ENCODE measurements around the gene NOSTRIN. TPM values are rescaled to one million over a fixed set of nuclear protein-coding genes. Genes with fewer than 3 reads are reported as not detected.

Gene NOSTRIN
- polyA plus RNA-seq, 1 donor (not counting 4 experiments of a cell fraction or from before 2014, with no cell fraction given): not detected

GRCh38 chr2:168851674-168852320 is 49.4 kb downstream of the NOSTRIN start:
- no peaks in the 10 kb centered on the region for H3K27me3 ChIP-seq (ENCODE audit: control insufficient read depth, extremely low read depth, insufficient read depth, low read length)
- no peak overlapping the region for H2AFZ ChIP-seq (ENCODE audit: control insufficient read depth, low read length)
- DNase-seq (ENCODE audit: low read depth, low spot score): peak; percentile 73
- no peaks in the 10 kb centered on the region for H3K36me3 ChIP-seq (ENCODE audit: control insufficient read depth in 2 of 2, extremely low read depth in 1 of 2, insufficient read depth in 2 of 2, low read length in 2 of 2)
- H3K79me2 ChIP-seq (ENCODE audit: control insufficient read depth, insufficient read depth, low read length): no peaks in the 10 kb centered on the region
- no peak for TF ChIP-seq EZH2 (IDR thresholded peaks at IDR 0.05; ENCODE audit: low read length)
- TF ChIP-seq CTCF (optimal IDR thresholded peaks at IDR 0.05 in 1 of 3, IDR thresholded peaks at IDR 0.05 in 1 of 3, conservative IDR thresholded peaks at IDR 0.05 in 1 of 3; ENCODE audit: extremely low read depth in 1 of 3, insufficient read depth in 2 of 3, low read length in 3 of 3): no peak
- H3K9me3 ChIP-seq (ENCODE audit: control insufficient read depth, low read depth, low read length): no peaks in the 10 kb centered on the region
- no peak overlapping the region for H3K9ac ChIP-seq (ENCODE audit: control insufficient read depth, extremely low read depth, insufficient read depth, low read length)
- H3K4me2 ChIP-seq (ENCODE audit: control insufficient read depth, extremely low read depth, insufficient read depth, low read depth, low read length): no peak overlapping the region
- no peak overlapping the region for H3K27ac ChIP-seq (ENCODE audit: control insufficient read depth, insufficient read depth, low read length)
- H3K4me1 ChIP-seq (ENCODE audit: control insufficient read depth, extremely low read depth, insufficient read depth, low read length): peaks cover 12% of the 10 kb centered on the region
- H3K4me3 ChIP-seq (ENCODE audit: control insufficient read depth in 2 of 3, extremely low read depth in 1 of 3, insufficient read depth in 2 of 3, low read depth in 1 of 3, low read length in 3 of 3): no peak overlapping the region
- no peaks in the 10 kb centered on the region for H3K9me1 ChIP-seq (ENCODE audit: control insufficient read depth, extremely low read depth, insufficient read depth, low read length)
- H4K20me1 ChIP-seq (ENCODE audit: control insufficient read depth, extremely low read depth, insufficient read depth, low read length): no peaks in the 10 kb centered on the region
- peak; percentile 92 for FAIRE-seq
- dilution Hi-C loops (cut with MboI; ENCODE audit: extremely low pct_ligation_motif_present, low sequenced_read_pairs): no loop called here

- no peaks in the 10 kb centered on the region for H3K27me3 ChIP-seq (ENCODE audit: control insufficient read depth, extremely low read depth, insufficient read depth, low read length)
- DNase-seq (ENCODE audit: low read depth, low spot score) (no peak), FAIRE-seq (no peak)
- no peaks in the 10 kb centered on the region for H4K20me1 ChIP-seq (ENCODE audit: control insufficient read depth, extremely low read depth, insufficient read depth, low read length)
- H3K27ac ChIP-seq (ENCODE audit: control insufficient read depth, insufficient read depth, low read length): no peak overlapping the region
- no peaks in the 10 kb centered on the region for H3K9me1 ChIP-seq (ENCODE audit: control insufficient read depth, extremely low read depth, insufficient read depth, low read length)
- no peaks in the 10 kb centered on the region for H3K9me3 ChIP-seq (ENCODE audit: control insufficient read depth, low read depth, low read length)
- no peaks in the 10 kb centered on the region for H3K36me3 ChIP-seq (ENCODE audit: control insufficient read depth in 2 of 2, extremely low read depth in 1 of 2, insufficient read depth in 2 of 2, low read length in 2 of 2)
- H3K4me3 ChIP-seq (ENCODE audit: control insufficient read depth in 2 of 3, extremely low read depth in 1 of 3, insufficient read depth in 2 of 3, low read depth in 1 of 3, low read length in 3 of 3): no peak overlapping the region
- H2AFZ ChIP-seq (ENCODE audit: control insufficient read depth, low read length): no peak overlapping the region
- H3K4me1 ChIP-seq (ENCODE audit: control insufficient read depth, extremely low read depth, insufficient read depth, low read length): peaks cover 12% of the 10 kb centered on the region
- no peaks in the 10 kb centered on the region for H3K79me2 ChIP-seq (ENCODE audit: control insufficient read depth, insufficient read depth, low read length)
- no peak overlapping the region for H3K4me2 ChIP-seq (ENCODE audit: control insufficient read depth, extremely low read depth, insufficient read depth, low read depth, low read length)
- no peak overlapping the region for H3K9ac ChIP-seq (ENCODE audit: control insufficient read depth, extremely low read depth, insufficient read depth, low read length)
- dilution Hi-C loops (cut with MboI; ENCODE audit: extremely low pct_ligation_motif_present, low sequenced_read_pairs): no loop called here
- TF ChIP-seq CTCF (optimal IDR thresholded peaks at IDR 0.05 in 1 of 3, IDR thresholded peaks at IDR 0.05 in 1 of 3, conservative IDR thresholded peaks at IDR 0.05 in 1 of 3; ENCODE audit: extremely low read depth in 1 of 3, insufficient read depth in 2 of 3, low read length in 3 of 3) (no peak), EZH2 (IDR thresholded peaks at IDR 0.05; ENCODE audit: low read length) (no peak)
These were observed 50.0 kb downstream of the NOSTRIN start for GRCh38 chr2:168852481-168852880.

Measured in keratinocyte (primary cell).